Measurements from ENCODE around the gene NCOR2. TPM values are rescaled to one million over a fixed set of nuclear protein-coding genes. Genes with fewer than 3 reads are reported as not detected.

Gene NCOR2
- total RNA-seq, 1 experiment from 2014 or later = 153 TPM

DNA sequence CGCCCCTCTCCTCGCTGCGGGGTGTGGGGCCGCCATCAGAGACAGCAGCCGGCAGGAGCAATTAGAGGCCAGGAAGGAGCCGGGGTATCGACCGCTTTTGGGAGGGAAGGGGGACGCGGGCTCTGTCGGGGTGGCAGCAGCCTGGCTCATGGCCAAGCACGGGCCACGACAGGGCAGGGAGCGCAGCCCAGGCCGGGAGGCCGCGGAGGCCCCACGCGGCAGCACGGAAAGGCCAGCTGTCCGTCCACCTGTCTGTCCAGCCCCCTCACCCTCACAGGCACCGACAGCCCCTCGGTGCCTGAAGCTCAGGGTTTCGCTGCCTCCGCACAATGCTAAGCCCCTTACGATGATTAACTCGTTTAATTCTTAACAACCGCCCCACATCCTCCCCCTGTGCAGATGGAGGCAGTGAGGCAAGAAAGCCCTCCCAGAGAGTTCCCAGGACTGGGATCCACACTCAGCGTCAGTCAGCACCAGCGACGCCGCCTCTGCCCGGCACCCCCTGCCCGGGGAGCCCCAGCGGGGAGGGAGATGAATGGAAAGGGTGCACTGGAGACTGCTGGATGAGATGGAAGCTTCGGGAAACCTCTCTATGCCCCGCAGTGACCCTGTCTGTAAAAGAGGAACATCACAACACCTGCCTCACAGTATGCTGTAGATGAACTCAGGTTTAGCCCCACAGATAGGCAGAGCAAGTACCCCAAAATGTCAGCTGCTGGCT lies 23.7 kb downstream of the NCOR2 start:
- H3K9ac ChIP-seq (ENCODE audit: low read length) = no peak overlapping the region
- H3K4me1 ChIP-seq (ENCODE audit: control insufficient read depth in 1 of 2, insufficient read depth in 2 of 2, low read length in 2 of 2) = peaks cover 7 to 42% of the 10 kb centered on the region in 2 experiments; a peak in 3 of 4 replicates

DNA sequence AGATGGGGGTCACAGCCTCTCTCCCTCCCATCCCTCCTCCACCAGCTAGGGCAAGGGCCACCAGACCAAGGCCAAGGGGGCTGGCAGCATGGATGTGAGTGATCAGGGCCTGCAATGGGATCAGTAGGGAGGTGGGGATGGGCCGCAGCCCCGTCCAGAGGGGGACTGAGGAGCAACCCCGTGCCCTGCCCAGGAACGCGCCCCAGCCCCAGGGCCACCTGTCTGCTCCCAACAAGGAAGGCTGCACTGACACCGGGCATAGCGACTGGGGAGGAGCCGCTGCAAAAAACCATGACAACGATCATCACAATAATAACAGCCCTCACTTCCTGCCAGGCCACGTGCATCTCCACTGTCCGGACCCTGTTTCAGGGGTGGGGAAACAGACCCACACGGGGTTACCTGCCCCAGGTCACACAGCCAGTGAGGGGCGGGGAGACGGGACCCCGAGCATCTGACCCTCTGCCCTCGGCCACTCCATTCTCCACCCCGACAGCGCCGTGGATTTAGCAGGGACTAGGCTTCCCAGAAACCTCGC lies 24.3 kb downstream of the NCOR2 start:
- H3K27me3 ChIP-seq (ENCODE audit: insufficient read depth, low read length) = no peaks in the 10 kb centered on the region
- no peaks in the 10 kb centered on the region for H3K9me3 ChIP-seq (ENCODE audit: control insufficient read depth in 1 of 2, insufficient read depth in 1 of 2, low read depth in 1 of 2, low read length in 2 of 2)
- no peaks in the 10 kb centered on the region for H3K9me2 ChIP-seq (ENCODE audit: insufficient read depth)
- 0 out of 4 replicates have a peak, but pooled peaks cover 0 to 3% of the 10 kb centered on the region in 2 experiments for H3K36me3 ChIP-seq (ENCODE audit: control insufficient read depth in 1 of 2, insufficient read depth in 2 of 2, low read length in 2 of 2)
- BruUV-seq (replicated peaks) = no TSS peak
- ATAC-seq = peak; percentile 19; the same call in 1 of the 2 replicates
- no peak overlapping the region for H3K4me2 ChIP-seq (ENCODE audit: low read length)
- ChIA-PET RAD21 (ENCODE audit: low non-redundant PET in 1 of 2, low total read pairs in 2 of 2, uncharacterized antibody in 2 of 2, unreplicated experiment in 2 of 2) (no interaction called here), POLR2A (no interaction called here), CTCF (no interaction called here)
- intact Hi-C loops (cut with micrococcal nuclease) = no loop called here
- H3K79me2 ChIP-seq (ENCODE audit: insufficient read depth, low read length) = peaks cover 76% of the 10 kb centered on the region
- H4K20me1 ChIP-seq (ENCODE audit: insufficient read depth) = no peaks in the 10 kb centered on the region
- H3K4me3 ChIP-seq (replicated peaks in 1 of 2; ENCODE audit: low read depth in 1 of 2, low read length in 2 of 2) = no peak overlapping the region
- peaks cover 7 to 42% of the 10 kb centered on the region in 2 experiments; a peak in 3 of 4 replicates for H3K4me1 ChIP-seq (ENCODE audit: control insufficient read depth in 1 of 2, insufficient read depth in 2 of 2, low read length in 2 of 2)
- no peak for TF ChIP-seq POLR2AphosphoS5 (IDR thresholded peaks at IDR 0.05; ENCODE audit: low read depth, low read length)
- TF ChIP-seq RAD21 (IDR thresholded peaks at IDR 0.05; ENCODE audit: low read depth) = no peak
- no peak for TF ChIP-seq CEBPB (IDR thresholded peaks at IDR 0.05; ENCODE audit: low read depth)
- TF ChIP-seq TCF7L2 (IDR thresholded peaks at IDR 0.05; ENCODE audit: borderline replicate concordance, extremely low read depth, insufficient read depth, insufficient read length) = no peak
- TF ChIP-seq, protein P1, sequence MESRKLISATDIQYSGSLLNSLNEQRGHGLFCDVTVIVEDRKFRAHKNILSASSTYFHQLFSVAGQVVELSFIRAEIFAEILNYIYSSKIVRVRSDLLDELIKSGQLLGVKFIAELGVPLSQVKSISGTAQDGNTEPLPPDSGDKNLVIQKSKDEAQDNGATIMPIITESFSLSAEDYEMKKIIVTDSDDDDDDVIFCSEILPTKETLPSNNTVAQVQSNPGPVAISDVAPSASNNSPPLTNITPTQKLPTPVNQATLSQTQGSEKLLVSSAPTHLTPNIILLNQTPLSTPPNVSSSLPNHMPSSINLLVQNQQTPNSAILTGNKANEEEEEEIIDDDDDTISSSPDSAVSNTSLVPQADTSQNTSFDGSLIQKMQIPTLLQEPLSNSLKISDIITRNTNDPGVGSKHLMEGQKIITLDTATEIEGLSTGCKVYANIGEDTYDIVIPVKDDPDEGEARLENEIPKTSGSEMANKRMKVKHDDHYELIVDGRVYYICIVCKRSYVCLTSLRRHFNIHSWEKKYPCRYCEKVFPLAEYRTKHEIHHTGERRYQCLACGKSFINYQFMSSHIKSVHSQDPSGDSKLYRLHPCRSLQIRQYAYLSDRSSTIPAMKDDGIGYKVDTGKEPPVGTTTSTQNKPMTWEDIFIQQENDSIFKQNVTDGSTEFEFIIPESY (IDR thresholded peaks at IDR 0.05; ENCODE audit: extremely low read depth, insufficient replicate concordance, low read length) = no peak
- TF ChIP-seq, protein P2, sequence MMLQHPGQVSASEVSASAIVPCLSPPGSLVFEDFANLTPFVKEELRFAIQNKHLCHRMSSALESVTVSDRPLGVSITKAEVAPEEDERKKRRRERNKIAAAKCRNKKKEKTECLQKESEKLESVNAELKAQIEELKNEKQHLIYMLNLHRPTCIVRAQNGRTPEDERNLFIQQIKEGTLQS (IDR thresholded peaks at IDR 0.05) = no peak
- no peak for TF ChIP-seq ELF1 (IDR thresholded peaks at IDR 0.05; ENCODE audit: borderline replicate concordance, low read depth)
- TF ChIP-seq ZFX (IDR thresholded peaks at IDR 0.05) = no peak
- TF ChIP-seq, protein P3, sequence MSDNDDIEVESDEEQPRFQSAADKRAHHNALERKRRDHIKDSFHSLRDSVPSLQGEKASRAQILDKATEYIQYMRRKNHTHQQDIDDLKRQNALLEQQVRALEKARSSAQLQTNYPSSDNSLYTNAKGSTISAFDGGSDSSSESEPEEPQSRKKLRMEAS (IDR thresholded peaks at IDR 0.05) = no peak
- TF ChIP-seq SIN3A (IDR thresholded peaks at IDR 0.05; ENCODE audit: low read depth) = no peak
- no peak for TF ChIP-seq JUND (IDR thresholded peaks at IDR 0.05)
- TF ChIP-seq EGR1 (IDR thresholded peaks at IDR 0.05; ENCODE audit: low read depth) = no peak
- H2AFZ ChIP-seq (ENCODE audit: low read depth, low read length, poor library complexity, severe bottlenecking) = no peak overlapping the region
- no peak overlapping the region for H3K27ac ChIP-seq (ENCODE audit: low read depth, low read length)
- H3K9ac ChIP-seq (ENCODE audit: low read length) = no peak overlapping the region
- no peak for DNase-seq (ENCODE audit: low read depth, low spot score)

More for the DNA sequence above, 23.7 kb downstream of the NCOR2 start:
- no peak for TF ChIP-seq SRF (IDR thresholded peaks at IDR 0.05; ENCODE audit: low read depth)
- Histone ChIP-seq H3K4me2 (ENCODE audit: low read length) (no peak overlapping the region), H3K27ac (ENCODE audit: low read depth, low read length) (no peak overlapping the region), H3K36me3 (ENCODE audit: control insufficient read depth in 1 of 2, insufficient read depth in 2 of 2, low read length in 2 of 2) (0 out of 4 replicates have a peak, but pooled peaks cover 0 to 3% of the 10 kb centered on the region in 2 experiments), H3K27me3 (ENCODE audit: insufficient read depth, low read length) (no peaks in the 10 kb centered on the region), H3K4me3 (replicated peaks in 1 of 2; ENCODE audit: low read depth in 1 of 2, low read length in 2 of 2) (no peak overlapping the region), H4K20me1 (ENCODE audit: insufficient read depth) (no peaks in the 10 kb centered on the region), H3K9me3 (ENCODE audit: control insufficient read depth in 1 of 2, insufficient read depth in 1 of 2, low read depth in 1 of 2, low read length in 2 of 2) (no peaks in the 10 kb centered on the region), H2AFZ (ENCODE audit: low read depth, low read length, poor library complexity, severe bottlenecking) (no peak overlapping the region), H3K9me2 (ENCODE audit: insufficient read depth) (no peaks in the 10 kb centered on the region), H3K79me2 (ENCODE audit: insufficient read depth, low read length) (peaks cover 76% of the 10 kb centered on the region)
- ChIA-PET CTCF (no interaction called here), RAD21 (ENCODE audit: low non-redundant PET in 1 of 2, low total read pairs in 2 of 2, uncharacterized antibody in 2 of 2, unreplicated experiment in 2 of 2) (no interaction called here), POLR2A (no interaction called here)
- intact Hi-C loops (cut with micrococcal nuclease) = no loop called here
- no peak for DNase-seq (ENCODE audit: low read depth, low spot score)
- no TSS peak for BruUV-seq (replicated peaks)
- ATAC-seq = no peak

Data from HCT116 (cell line).